HepG2 (cell line): ENCODE data around the gene HPS4. TPM values are rescaled to one million over a fixed set of nuclear protein-coding genes. Genes with fewer than 3 reads are reported as not detected.

Experiments
- ATAC-seq: fragments of 200-7000 bp; cut with Tn5 transposase; 3 replicates; pipeline ENCODE4 v1.9.1; 2020; ENCODE audit warnings: mild to moderate bottlenecking, moderate library complexity
- BruUV-seq: library from RNA; stranded (reverse); fragments of 400-500 nt; replicated peaks from 2 replicates; lab custom pipeline; 2021; lab: Mats Ljungman, UMichigan
- CTCF ChIA-PET: fragments of 300-600 bp; formaldehyde crosslinking; extraction: SDS; loops from one replicate; lab custom pipeline; 2021; ENCODE audit warnings: low total read pairs, inconsistent platforms, low intra/inter-chr PET ratio; lab: Yijun Ruan, JAX
- POLR2A ChIA-PET: fragments of 350-600 bp; sonication (Branson Sonifier 250); formaldehyde crosslinking; loops from one replicate; lab custom pipeline; 2020; ENCODE audit warnings: antibody characterized with exemption, inconsistent platforms; lab: Yijun Ruan, JAX
- DNase-seq: peaks from one replicate; pipeline ENCODE4 v3.0.0-alpha.2; 2015; ENCODE audit warnings: low spot score
- FAIRE-seq: peaks from 3 replicates; lab custom pipeline; 2011; peaks lifted over from hg19 to GRCh38; lab: Jason Lieb, UNC
- H2AFZ ChIP-seq: one replicate; pipeline ENCODE4 v1.6.1; 2011; ENCODE audit warnings: low read length, inconsistent platforms
- H3K27ac ChIP-seq: fragments of 300-600 bp; 3 replicates; pipeline ENCODE4 v1.8.0; 2011; ENCODE audit warnings: mixed run types, mild to moderate bottlenecking, mixed read lengths, low read length, inconsistent platforms; ENCODE audit not compliant: insufficient read depth; ENCODE audit errors: extremely low read length
- H3K27me3 ChIP-seq, 2 experiments: fragments of 200-600 bp in 1 of 2; 2 replicates in 1 of 2; 3 replicates in 1 of 2; pipeline versions ENCODE4 v1.6.0 to v1.8.0; 2011; ENCODE audit warnings: low read length in 2 of 2, mild to moderate bottlenecking in 2 of 2, moderate library complexity in 2 of 2, inconsistent platforms in 1 of 2; ENCODE audit not compliant: insufficient read depth in 2 of 2, control insufficient read depth in 1 of 2
- H3K36me3 ChIP-seq, 2 experiments: fragments of 200-600 bp in 1 of 2; replicated peaks in 1 of 2; 2 replicates in 1 of 2; 3 replicates in 1 of 2; pipeline versions ENCODE4 v1.5.1 to v1.8.0; 2011; ENCODE audit warnings: low read length in 2 of 2, inconsistent platforms in 1 of 2; ENCODE audit not compliant: insufficient read depth in 2 of 2, control insufficient read depth in 1 of 2
- H3K4me1 ChIP-seq: 2 replicates; pipeline ENCODE4 v1.5.1; 2012; ENCODE audit warnings: low read length, inconsistent platforms; ENCODE audit not compliant: insufficient read depth
- H3K4me2 ChIP-seq: 2 replicates; pipeline ENCODE4 v1.6.0; 2011; ENCODE audit warnings: low read depth, low read length, inconsistent platforms
- H3K4me3 ChIP-seq, 3 experiments: fragments of 200-600 bp in 1 of 3; sonication (generic), shearing (Covaris generic) in 1 of 3; replicated peaks in 1 of 3; 2 replicates each; pipeline ENCODE4 v1.5.1; 2011 to 2016; ENCODE audit warnings: low read length in 3 of 3, inconsistent platforms in 2 of 3, low read depth in 2 of 3, mild to moderate bottlenecking in 2 of 3, control low read depth in 1 of 3, mixed read lengths in 1 of 3; ENCODE audit not compliant: insufficient read depth in 1 of 3
- H3K79me2 ChIP-seq: one replicate; pipeline ENCODE4 v1.6.1; 2011; ENCODE audit warnings: low read length, inconsistent platforms; ENCODE audit not compliant: insufficient read depth
- H3K9ac ChIP-seq: 2 replicates; pipeline ENCODE4 v1.6.0; 2011; ENCODE audit warnings: mild to moderate bottlenecking, low read depth, low read length, inconsistent platforms; ENCODE audit not compliant: insufficient read depth
- H3K9me3 ChIP-seq: 2 replicates; pipeline ENCODE4 v1.5.1; 2012; ENCODE audit warnings: mild to moderate bottlenecking, low read length
- H4K20me1 ChIP-seq: 2 replicates; pipeline ENCODE4 v1.6.0; 2011; ENCODE audit warnings: inconsistent platforms, mild to moderate bottlenecking, low read length, moderate library complexity; ENCODE audit not compliant: insufficient read depth
- EEA1 ChIP-seq: sonication (generic); formaldehyde crosslinking; IDR thresholded peaks from 2 replicates; pipeline ENCODE4 v1.5.1; 2020; ENCODE audit warnings: mild to moderate bottlenecking, missing genetic modification reagents, borderline replicate concordance
- KAT2B ChIP-seq: fragments of 150-350 bp; IDR thresholded peaks from 2 replicates; pipeline ENCODE4 v1.6.1; 2014; ENCODE audit warnings: low read depth, low read length, borderline replicate concordance
- MED8 ChIP-seq: sonication (generic); formaldehyde crosslinking; IDR thresholded peaks from 2 replicates; pipeline ENCODE4 v1.8.1; 2023; ENCODE audit warnings: mild to moderate bottlenecking, missing genetic modification reagents; ENCODE audit not compliant: insufficient replicate concordance
- MTA3 ChIP-seq: sonication (generic); formaldehyde crosslinking; IDR thresholded peaks from 2 replicates; pipeline ENCODE4 v1.4.0; 2020; ENCODE audit warnings: missing genetic modification reagents
- NFIC ChIP-seq: IDR thresholded peaks from 2 replicates; pipeline ENCODE4 v1.6.1; 2012; ENCODE audit warnings: mild to moderate bottlenecking, low read length, inconsistent platforms
- TRIM24 ChIP-seq: sonication (generic); formaldehyde crosslinking; IDR thresholded peaks from 2 replicates; pipeline ENCODE4 v1.8.0; 2022; ENCODE audit warnings: mild to moderate bottlenecking, missing genetic modification reagents
- ZBTB7A ChIP-seq: sonication (generic); formaldehyde crosslinking; IDR thresholded peaks from 2 replicates; pipeline ENCODE4 v1.8.0; 2022; ENCODE audit warnings: mild to moderate bottlenecking, missing genetic modification reagents
- ZFP36L2 ChIP-seq: sonication (generic); formaldehyde crosslinking; IDR thresholded peaks from 2 replicates; pipeline ENCODE4 v1.4.0; 2020; ENCODE audit warnings: missing genetic modification reagents
- ZIK1 ChIP-seq: sonication (generic); formaldehyde crosslinking; IDR thresholded peaks from 2 replicates; pipeline ENCODE4 v1.5.0; 2020; ENCODE audit warnings: mild to moderate bottlenecking, low read depth, missing genetic modification reagents, borderline replicate concordance
- ZMYM3 ChIP-seq: sonication (generic); formaldehyde crosslinking; IDR thresholded peaks from 2 replicates; pipeline ENCODE4 v1.5.1; 2020; ENCODE audit warnings: mild to moderate bottlenecking, missing genetic modification reagents
- ZNF12 ChIP-seq: sonication (generic); formaldehyde crosslinking; IDR thresholded peaks from 2 replicates; pipeline ENCODE4 v1.5.0; 2020; ENCODE audit warnings: missing genetic modification reagents
- ZNF235 ChIP-seq: sonication (generic); formaldehyde crosslinking; IDR thresholded peaks from 2 replicates; pipeline ENCODE4 v1.8.1; 2023; ENCODE audit warnings: mild to moderate bottlenecking, missing genetic modification reagents, borderline replicate concordance
- ZNF256 ChIP-seq: sonication (generic); formaldehyde crosslinking; conservative IDR thresholded peaks from 2 replicates; pipeline ENCODE4 v1.4.0; 2020; ENCODE audit warnings: missing genetic modification reagents
- ZNF33A ChIP-seq: sonication (generic); formaldehyde crosslinking; IDR thresholded peaks from 2 replicates; pipeline ENCODE4 v1.5.1; 2020; ENCODE audit warnings: missing genetic modification reagents, mild to moderate bottlenecking, moderate library complexity, borderline replicate concordance
- ZNF678 ChIP-seq: sonication (generic); formaldehyde crosslinking; IDR thresholded peaks from 2 replicates; pipeline ENCODE4 v1.4.0; 2020; ENCODE audit warnings: mild to moderate bottlenecking, missing genetic modification reagents
- ZSCAN29 ChIP-seq: sonication (generic); formaldehyde crosslinking; conservative IDR thresholded peaks from 2 replicates; pipeline ENCODE4 v1.4.0; 2020; ENCODE audit warnings: mild to moderate bottlenecking, missing genetic modification reagents
- WGBS: methylation state at CpG from one replicate; pipeline ENCODE4 v1.1.6; 2017; ENCODE audit warnings: low lambda C conversion rate; 5-methylcytosine and 5-hydroxymethylcytosine counted together
- in situ Hi-C: cut with HindIII; loops from 2 replicates; pipeline ENCODE4 v1.10.0; 2017; ENCODE audit warnings: low pct_unique_long_range_greater_than_20kb; ENCODE audit not compliant: extremely low pct_ligation_motif_present
- intact Hi-C: fragments of 100-400 bp; cut with micrococcal nuclease; formaldehyde crosslinking; loops from one replicate; pipeline ENCODE4 v1.10.0; 2022; ENCODE audit not compliant: unreplicated experiment
- polyA plus RNA-seq, 8 experiments: library from polyadenylated mRNA; depleted of rRNA in 3 of 8; stranded (reverse) in 7 of 8; unstranded in 1 of 8; fragments of >200 nt; fragmentation: Illumina TruSeq in 4 of 8; extraction: Trizol in 4 of 8; gene quantifications; 2 replicates each; pipeline versions ENCODE4 v1.2.1 to v1.2.3, GENCODE V29; 2011 to 2016; ENCODE audit warnings: low read depth in 4 of 8, missing spikeins in 1 of 8, mixed read lengths in 1 of 8; ENCODE audit not compliant: insufficient read depth in 1 of 8
- total RNA-seq, 5 experiments: library from RNA; depleted of rRNA; stranded (reverse); fragments of >200 nt; fragmentation: Illumina TruSeq; extraction: Trizol; gene quantifications; 2 replicates each; pipeline ENCODE4 v1.2.3, GENCODE V29; 2016; ENCODE audit warnings: low read depth in 1 of 5
- TF ChIP-seq, protein P1 (sequence below): sonication (generic); formaldehyde crosslinking; IDR thresholded peaks from 2 replicates; pipeline ENCODE4 v1.5.0; 2020; ENCODE audit warnings: missing genetic modification reagents
- TF ChIP-seq, protein P2 (sequence below): IDR thresholded peaks from 2 replicates; pipeline ENCODE4 v1.6.1; 2016; ENCODE audit warnings: control low read depth
- TF ChIP-seq, protein P3 (sequence below): sonication (generic); formaldehyde crosslinking; IDR thresholded peaks from 2 replicates; pipeline ENCODE4 v1.4.0; 2020; ENCODE audit warnings: missing genetic modification reagents
- TF ChIP-seq, protein P4 (sequence below): sonication (generic); formaldehyde crosslinking; IDR thresholded peaks from 2 replicates; pipeline ENCODE4 v1.4.0; 2020; ENCODE audit warnings: missing genetic modification reagents; ENCODE audit errors: not compliant biosample characterization

HPS4 gene
- total and polyA plus RNA-seq, 2 of the 13 experiments (the other 11 are each of a cell fraction or from before 2014, with no cell fraction given) = 27.4 to 34.0 TPM

DNA sequence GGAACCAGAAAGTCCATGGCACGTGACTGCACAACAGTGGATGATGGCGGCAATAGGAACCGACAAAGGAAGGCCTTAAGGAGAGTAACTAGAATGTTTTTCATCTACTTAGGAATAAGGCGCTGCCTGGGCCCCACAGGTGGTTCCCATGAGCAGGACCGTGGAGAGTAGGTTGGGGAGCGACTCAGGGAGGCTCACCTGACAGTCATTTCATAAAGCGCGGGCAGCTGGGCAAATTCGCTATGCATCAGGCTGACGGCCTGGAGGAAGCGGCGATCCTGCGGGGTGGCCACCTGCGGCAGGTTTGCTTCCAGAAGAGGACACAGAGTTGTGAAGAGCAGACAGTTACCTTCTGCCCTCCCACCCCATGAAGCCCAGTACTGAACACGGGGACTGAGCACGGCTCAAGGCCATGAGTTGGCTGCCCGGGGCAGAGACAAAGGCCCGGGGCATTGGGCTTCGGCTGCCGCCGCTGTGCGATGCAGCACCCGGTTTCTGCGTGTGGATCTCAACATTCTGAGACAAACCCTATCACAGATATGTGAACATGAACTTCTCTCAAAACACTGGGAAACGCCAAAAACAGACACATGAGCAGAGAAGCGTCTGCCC, 25.8 kb downstream of the HPS4 start:
- Histone ChIP-seq H3K4me3 (no peak overlapping the region), H3K4me2 (no peak overlapping the region), H3K9ac (no peak overlapping the region), H2AFZ (no peak overlapping the region), H3K27me3 (no peaks in the 10 kb centered on the region), H3K36me3 (peaks cover 20 to 54% of the 10 kb centered on the region in 2 experiments), H3K79me2 (no peaks in the 10 kb centered on the region), H4K20me1 (peaks cover 6% of the 10 kb centered on the region), H3K9me3 (no peaks in the 10 kb centered on the region), H3K4me1 (peaks cover 16% of the 10 kb centered on the region), H3K27ac (no peak overlapping the region)
- intact Hi-C loops (no loop called here), in situ Hi-C loops (no loop called here)
- no peak for ATAC-seq
- TF ChIP-seq ZIK1 (CRISPR knock-in tag) = no peak
- TF ChIP-seq ZSCAN29 (CRISPR knock-in tag) = no peak
- no peak for TF ChIP-seq TRIM24 (CRISPR knock-in tag)
- TF ChIP-seq, protein P1, sequence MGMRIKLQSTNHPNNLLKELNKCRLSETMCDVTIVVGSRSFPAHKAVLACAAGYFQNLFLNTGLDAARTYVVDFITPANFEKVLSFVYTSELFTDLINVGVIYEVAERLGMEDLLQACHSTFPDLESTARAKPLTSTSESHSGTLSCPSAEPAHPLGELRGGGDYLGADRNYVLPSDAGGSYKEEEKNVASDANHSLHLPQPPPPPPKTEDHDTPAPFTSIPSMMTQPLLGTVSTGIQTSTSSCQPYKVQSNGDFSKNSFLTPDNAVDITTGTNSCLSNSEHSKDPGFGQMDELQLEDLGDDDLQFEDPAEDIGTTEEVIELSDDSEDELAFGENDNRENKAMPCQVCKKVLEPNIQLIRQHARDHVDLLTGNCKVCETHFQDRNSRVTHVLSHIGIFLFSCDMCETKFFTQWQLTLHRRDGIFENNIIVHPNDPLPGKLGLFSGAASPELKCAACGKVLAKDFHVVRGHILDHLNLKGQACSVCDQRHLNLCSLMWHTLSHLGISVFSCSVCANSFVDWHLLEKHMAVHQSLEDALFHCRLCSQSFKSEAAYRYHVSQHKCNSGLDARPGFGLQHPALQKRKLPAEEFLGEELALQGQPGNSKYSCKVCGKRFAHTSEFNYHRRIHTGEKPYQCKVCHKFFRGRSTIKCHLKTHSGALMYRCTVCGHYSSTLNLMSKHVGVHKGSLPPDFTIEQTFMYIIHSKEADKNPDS = no peak
- no peak for TF ChIP-seq EEA1 (CRISPR knock-in tag)
- TF ChIP-seq ZFP36L2 (CRISPR knock-in tag) = no peak
- no peak for TF ChIP-seq KAT2B
- no peak for TF ChIP-seq ZNF235 (CRISPR knock-in tag)
- no peak for TF ChIP-seq ZBTB7A (CRISPR knock-in tag)
- TF ChIP-seq ZMYM3 (CRISPR knock-in tag) = no peak
- TF ChIP-seq, protein P2, sequence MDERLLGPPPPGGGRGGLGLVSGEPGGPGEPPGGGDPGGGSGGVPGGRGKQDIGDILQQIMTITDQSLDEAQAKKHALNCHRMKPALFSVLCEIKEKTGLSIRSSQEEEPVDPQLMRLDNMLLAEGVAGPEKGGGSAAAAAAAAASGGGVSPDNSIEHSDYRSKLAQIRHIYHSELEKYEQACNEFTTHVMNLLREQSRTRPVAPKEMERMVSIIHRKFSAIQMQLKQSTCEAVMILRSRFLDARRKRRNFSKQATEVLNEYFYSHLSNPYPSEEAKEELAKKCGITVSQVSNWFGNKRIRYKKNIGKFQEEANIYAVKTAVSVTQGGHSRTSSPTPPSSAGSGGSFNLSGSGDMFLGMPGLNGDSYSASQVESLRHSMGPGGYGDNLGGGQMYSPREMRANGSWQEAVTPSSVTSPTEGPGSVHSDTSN = no peak
- no peak for TF ChIP-seq ZNF678
- no peak for TF ChIP-seq ZNF12 (CRISPR knock-in tag)
- TF ChIP-seq, protein P3, sequence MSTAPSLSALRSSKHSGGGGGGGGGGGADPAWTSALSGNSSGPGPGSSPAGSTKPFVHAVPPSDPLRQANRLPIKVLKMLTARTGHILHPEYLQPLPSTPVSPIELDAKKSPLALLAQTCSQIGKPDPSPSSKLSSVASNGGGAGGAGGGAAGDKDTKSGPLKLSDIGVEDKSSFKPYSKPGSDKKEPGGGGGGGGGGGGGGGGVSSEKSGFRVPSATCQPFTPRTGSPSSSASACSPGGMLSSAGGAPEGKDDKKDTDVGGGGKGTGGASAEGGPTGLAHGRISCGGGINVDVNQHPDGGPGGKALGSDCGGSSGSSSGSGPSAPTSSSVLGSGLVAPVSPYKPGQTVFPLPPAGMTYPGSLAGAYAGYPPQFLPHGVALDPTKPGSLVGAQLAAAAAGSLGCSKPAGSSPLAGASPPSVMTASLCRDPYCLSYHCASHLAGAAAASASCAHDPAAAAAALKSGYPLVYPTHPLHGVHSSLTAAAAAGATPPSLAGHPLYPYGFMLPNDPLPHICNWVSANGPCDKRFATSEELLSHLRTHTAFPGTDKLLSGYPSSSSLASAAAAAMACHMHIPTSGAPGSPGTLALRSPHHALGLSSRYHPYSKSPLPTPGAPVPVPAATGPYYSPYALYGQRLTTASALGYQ (CRISPR knock-in tag) = no peak
- TF ChIP-seq MTA3 (CRISPR knock-in tag) = no peak
- TF ChIP-seq, protein P4, sequence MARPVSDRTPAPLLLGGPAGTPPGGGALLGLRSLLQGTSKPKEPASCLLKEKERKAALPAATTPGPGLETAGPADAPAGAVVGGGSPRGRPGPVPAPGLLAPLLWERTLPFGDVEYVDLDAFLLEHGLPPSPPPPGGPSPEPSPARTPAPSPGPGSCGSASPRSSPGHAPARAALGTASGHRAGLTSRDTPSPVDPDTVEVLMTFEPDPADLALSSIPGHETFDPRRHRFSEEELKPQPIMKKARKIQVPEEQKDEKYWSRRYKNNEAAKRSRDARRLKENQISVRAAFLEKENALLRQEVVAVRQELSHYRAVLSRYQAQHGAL (CRISPR knock-in tag) = no peak
- no peak for TF ChIP-seq NFIC
- no peak for TF ChIP-seq ZNF33A
- no peak for TF ChIP-seq MED8
- no peak for TF ChIP-seq ZNF256 (CRISPR knock-in tag)
- POLR2A ChIA-PET = interaction anchor here (1.1 kb wide), 1 partner anchor 26 kb away, joined by 3 read pairs; the partner anchor contains the start of genes HPS4 and SRRD
- 98% methylated on average over 24 of the region's 26 CpGs for WGBS
- no peak for FAIRE-seq
- no peak for DNase-seq
- CTCF ChIA-PET = no interaction called here
- BruUV-seq = no TSS peak
